Natural killer cell (primary cell): ENCODE measurements around the gene FEM1B. TPM values are rescaled to one million over a fixed set of nuclear protein-coding genes. Genes with fewer than 3 reads are reported as not detected.
A peak's percentile ranks its signal among the peaks of the same experiment; 100 is the strongest.

Experiments
- ATAC-seq, 3 donors: fragments of 150-1000 bp in 2 of 3; fragments of 200-7000 bp in 1 of 3; cut with Tn5 transposase; 1 replicate in 1 of 3; 2 replicates in 2 of 3; pipeline ENCODE4 v1.10.0; 2021; ENCODE audit warnings: mild to moderate bottlenecking in 2 of 3, moderate library complexity in 2 of 3
- DNase-seq, 2 donors: peaks; one replicate each; pipeline versions ENCODE4 v3.0.0 to v3.0.0-alpha.2; 2013 to 2021; ENCODE audit warnings: mixed read lengths in 1 of 2
- H3K27ac ChIP-seq: one replicate; pipeline ENCODE4 v1.5.1; 2013; ENCODE audit warnings: mild to moderate bottlenecking, low read length
- H3K27me3 ChIP-seq: one replicate; pipeline ENCODE4 v1.6.1; 2013; ENCODE audit warnings: low read length; ENCODE audit not compliant: control insufficient read depth, insufficient read depth
- H3K36me3 ChIP-seq: one replicate; pipeline ENCODE4 v1.6.1; 2013; ENCODE audit warnings: low read length; ENCODE audit not compliant: control insufficient read depth, insufficient read depth
- H3K4me1 ChIP-seq: one replicate; pipeline ENCODE4 v1.6.1; 2013; ENCODE audit warnings: low read length; ENCODE audit not compliant: control insufficient read depth, insufficient read depth
- H3K4me3 ChIP-seq: one replicate; pipeline ENCODE4 v1.5.1; 2013; ENCODE audit warnings: low read length
- H3K9me3 ChIP-seq: one replicate; pipeline ENCODE4 v1.6.1; 2013; ENCODE audit warnings: low read length; ENCODE audit not compliant: control insufficient read depth, insufficient read depth
- H3K27ac Mint-ChIP-seq, 2 donors: one replicate each; pipeline ENCODE4 v1.8.0; 2022; ENCODE audit warnings: mild to moderate bottlenecking in 2 of 2, mixed read lengths in 2 of 2, moderate library complexity in 1 of 2
- H3K27me3 Mint-ChIP-seq, 2 donors: one replicate each; pipeline ENCODE4 v1.8.0; 2022; ENCODE audit warnings: low read depth in 2 of 2, mixed read lengths in 2 of 2
- H3K36me3 Mint-ChIP-seq: one replicate; pipeline ENCODE4 v1.8.0; 2022; ENCODE audit warnings: mixed read lengths
- H3K4me1 Mint-ChIP-seq, 2 donors: one replicate each; pipeline ENCODE4 v1.8.0; 2022; ENCODE audit warnings: mixed read lengths in 2 of 2
- H3K4me3 Mint-ChIP-seq: one replicate; pipeline ENCODE4 v1.8.0; 2022; ENCODE audit warnings: mild to moderate bottlenecking, moderate library complexity, mixed read lengths
- H3K9me3 Mint-ChIP-seq, 2 donors: one replicate each; pipeline ENCODE4 v1.8.0; 2022; ENCODE audit warnings: mixed read lengths in 2 of 2
- WGBS: methylation state at CpG from one replicate; pipeline ENCODE4 v1.1.7; 2013; ENCODE audit warnings: missing lambda C conversion rate; ENCODE audit not compliant: insufficient coverage; 5-methylcytosine and 5-hydroxymethylcytosine counted together
- intact Hi-C: fragments of 100-400 bp; cut with micrococcal nuclease; formaldehyde crosslinking; loops from one replicate; pipeline ENCODE4 v1.14.2; 2022
- total RNA-seq, 4 donors: library from RNA; stranded (reverse); fragments of 120-200 nt in 1 of 4; gene quantifications; one replicate each; pipeline versions ENCODE4 v1.2.3 to v1.2.4, GENCODE V29; 2013 to 2022
- TF ChIP-seq, protein P1 (sequence below): fragments of 200-600 bp; IDR thresholded peaks from one replicate; pipeline ENCODE4 v1.8.0; 2022; ENCODE audit warnings: antibody characterized with exemption

FEM1B gene
- total RNA-seq, 3 donors from 2014 or later (not counting 1 experiment from before 2014, with no cell fraction given) = 57.4 to 73.5 (median 67.9) TPM

DNA sequence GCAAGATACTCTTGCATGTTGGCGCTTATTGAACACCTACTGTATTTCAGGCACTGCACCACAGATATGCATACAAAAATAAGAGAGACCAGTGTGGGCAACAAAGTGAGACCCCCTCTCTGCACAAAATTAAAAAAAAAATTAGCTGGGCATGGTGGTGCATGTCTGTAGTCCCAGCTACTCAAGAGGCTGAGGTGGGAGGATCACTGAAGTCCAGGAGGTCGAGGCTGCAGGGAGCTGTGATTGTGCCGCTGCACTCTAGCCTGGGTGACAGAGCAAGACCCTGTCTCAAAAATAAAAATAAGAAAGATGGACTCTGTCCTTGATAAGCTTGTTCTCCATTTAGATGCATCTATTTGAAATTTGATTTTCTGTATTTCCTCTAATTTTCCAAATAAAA is 20.8 kb downstream of the FEM1B start:
- TF ChIP-seq, protein P1, sequence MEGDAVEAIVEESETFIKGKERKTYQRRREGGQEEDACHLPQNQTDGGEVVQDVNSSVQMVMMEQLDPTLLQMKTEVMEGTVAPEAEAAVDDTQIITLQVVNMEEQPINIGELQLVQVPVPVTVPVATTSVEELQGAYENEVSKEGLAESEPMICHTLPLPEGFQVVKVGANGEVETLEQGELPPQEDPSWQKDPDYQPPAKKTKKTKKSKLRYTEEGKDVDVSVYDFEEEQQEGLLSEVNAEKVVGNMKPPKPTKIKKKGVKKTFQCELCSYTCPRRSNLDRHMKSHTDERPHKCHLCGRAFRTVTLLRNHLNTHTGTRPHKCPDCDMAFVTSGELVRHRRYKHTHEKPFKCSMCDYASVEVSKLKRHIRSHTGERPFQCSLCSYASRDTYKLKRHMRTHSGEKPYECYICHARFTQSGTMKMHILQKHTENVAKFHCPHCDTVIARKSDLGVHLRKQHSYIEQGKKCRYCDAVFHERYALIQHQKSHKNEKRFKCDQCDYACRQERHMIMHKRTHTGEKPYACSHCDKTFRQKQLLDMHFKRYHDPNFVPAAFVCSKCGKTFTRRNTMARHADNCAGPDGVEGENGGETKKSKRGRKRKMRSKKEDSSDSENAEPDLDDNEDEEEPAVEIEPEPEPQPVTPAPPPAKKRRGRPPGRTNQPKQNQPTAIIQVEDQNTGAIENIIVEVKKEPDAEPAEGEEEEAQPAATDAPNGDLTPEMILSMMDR = no peak
- Mint-ChIP-seq H3K4me3 (peak overlapping the region; percentile 84), H3K9me3 (no peaks in the 10 kb centered on the region), H3K4me1 (peaks cover 17 to 20% of the 10 kb centered on the region in 2 donors), H3K36me3 (no peaks in the 10 kb centered on the region), H3K27me3 (no peaks in the 10 kb centered on the region), H3K27ac (peak overlapping the region; percentile 85 to 91)
- 85% methylated on average over 3 of the region's 3 CpGs for WGBS
- Histone ChIP-seq H3K4me3 (no peak overlapping the region), H3K27ac (no peak overlapping the region), H3K9me3 (no peaks in the 10 kb centered on the region), H3K27me3 (no peaks in the 10 kb centered on the region), H3K4me1 (peaks cover 4% of the 10 kb centered on the region), H3K36me3 (peaks cover under 1% of the 10 kb centered on the region)
- intact Hi-C loops = no loop called here
- DNase-seq (no peak), ATAC-seq (no peak)

DNA sequence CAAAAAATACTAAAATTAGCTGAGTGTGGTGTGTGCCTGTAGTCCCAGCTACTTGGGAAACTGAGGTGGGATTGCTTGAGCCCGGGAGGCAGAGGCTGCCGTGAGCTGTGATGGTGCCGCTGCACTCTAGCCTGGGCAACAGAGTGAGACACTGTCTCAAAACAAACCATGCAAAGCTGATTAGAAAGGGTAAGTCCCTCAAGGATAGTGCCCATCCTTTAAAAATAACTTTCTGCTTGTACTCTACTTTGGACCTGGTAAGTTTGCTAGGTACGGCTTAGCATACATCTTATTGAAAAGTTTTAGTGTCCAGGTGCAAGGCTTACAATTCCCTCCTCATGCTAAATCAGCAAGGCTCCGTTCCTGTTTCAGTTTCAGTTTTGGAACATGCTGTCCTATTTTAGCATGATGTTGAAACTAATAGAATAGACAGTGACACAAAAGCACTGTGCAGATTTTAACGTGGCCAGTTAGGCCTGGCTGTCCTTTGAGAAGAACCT is 21.4 kb downstream of the FEM1B start:
- Mint-ChIP-seq H3K9me3 (no peaks in the 10 kb centered on the region), H3K4me1 (peaks cover 17 to 20% of the 10 kb centered on the region in 2 donors), H3K27me3 (no peaks in the 10 kb centered on the region), H3K36me3 (no peaks in the 10 kb centered on the region), H3K27ac (peak overlapping the region; percentile 85 to 91), H3K4me3 (peak overlapping the region; percentile 84)
- Histone ChIP-seq H3K9me3 (no peaks in the 10 kb centered on the region), H3K36me3 (no peaks in the 10 kb centered on the region), H3K4me1 (peaks cover 4% of the 10 kb centered on the region), H3K4me3 (peak overlapping the region; percentile 38), H3K27me3 (no peaks in the 10 kb centered on the region), H3K27ac (peak overlapping the region; percentile 38)
- peak in 1 of 2 donors; percentile 68 for DNase-seq
- 3% methylated on average over 6 of the region's 6 CpGs for WGBS
- ATAC-seq = peak; percentile 73 to 92 (median 87)
- TF ChIP-seq, protein P1 = no peak
- intact Hi-C loops = no loop called here

DNA sequence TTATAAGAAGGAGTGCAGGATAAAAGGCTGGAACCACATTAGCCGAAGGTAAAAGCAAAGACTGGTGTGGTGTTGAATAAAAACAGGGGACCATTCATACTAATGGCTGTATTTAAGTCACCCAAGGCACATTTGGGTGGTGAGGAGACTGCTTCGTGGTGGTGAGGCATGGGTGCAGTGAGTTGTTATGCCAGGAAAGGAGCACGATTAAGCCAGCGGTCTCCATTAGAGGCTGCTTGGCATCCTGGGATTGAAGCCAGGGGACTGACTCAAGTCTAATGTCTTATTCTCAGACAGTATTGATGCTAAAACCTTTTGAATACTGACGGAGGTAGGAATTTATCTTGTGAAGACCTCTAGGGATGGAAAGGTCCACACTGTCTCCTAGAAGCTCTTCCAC is 21.9 kb downstream of the FEM1B start:
- Mint-ChIP-seq H3K27me3 (no peaks in the 10 kb centered on the region), H3K4me1 (peaks cover 17 to 20% of the 10 kb centered on the region in 2 donors), H3K27ac (peak overlapping the region; percentile 85 to 91), H3K9me3 (no peaks in the 10 kb centered on the region), H3K36me3 (no peaks in the 10 kb centered on the region), H3K4me3 (peak overlapping the region; percentile 84)
- intact Hi-C loops = no loop called here
- ATAC-seq (peak in 1 of 3 donors; percentile 16), DNase-seq (peak in 1 of 2 donors; percentile 22)
- H3K36me3 ChIP-seq = no peaks in the 10 kb centered on the region
- H3K27me3 ChIP-seq = no peaks in the 10 kb centered on the region
- H3K4me3 ChIP-seq = no peak overlapping the region
- peak overlapping the region; percentile 38 for H3K27ac ChIP-seq
- H3K9me3 ChIP-seq = no peaks in the 10 kb centered on the region
- WGBS = 83% methylated on average over 5 of the region's 5 CpGs
- peaks cover 4% of the 10 kb centered on the region for H3K4me1 ChIP-seq
- TF ChIP-seq, protein P1 = no peak
